ENCODE data around the gene UNC13B. TPM values are rescaled to one million over a fixed set of nuclear protein-coding genes. Genes with fewer than 3 reads are reported as not detected.

Gene UNC13B
- total and polyA plus RNA-seq, 2 donors (not counting 1 experiment from before 2014, with no cell fraction given) = 0.19 to 0.25 TPM

GRCh38 chr9:35112257-35113020, 49.4 kb upstream of the UNC13B start:
- CTCF ChIA-PET = interaction anchor here (0.6 to 3.0 kb wide), 5 partner anchors 15 to 583 kb away, joined by 3 to 18 read pairs (median 3); partner anchors contain the start of genes FANCG and PIGO
- Histone ChIP-seq H3K79me2 (ENCODE audit: control insufficient read depth, insufficient read depth, low read length) (peaks cover 4% of the 10 kb centered on the region), H4K20me1 (ENCODE audit: control insufficient read depth, insufficient read depth, low read length, poor library complexity, severe bottlenecking) (no peaks in the 10 kb centered on the region), H3K9me3 (ENCODE audit: control extremely low read depth in 1 of 3, control insufficient read depth in 2 of 3, insufficient read depth in 1 of 3, low read length in 2 of 3) (no peaks in the 10 kb centered on the region), H3K9ac (ENCODE audit: low read length) (no peak overlapping the region), H2AFZ (ENCODE audit: insufficient read depth, low read depth, low read length, poor library complexity, severe bottlenecking) (peak overlapping the region; percentile 73), H3K4me2 (replicated peaks; ENCODE audit: low read depth, low read length, poor library complexity, severe bottlenecking) (peak overlapping the region; percentile 98), H3K27ac (ENCODE audit: low read length in 2 of 2) (peak overlapping the region in 1 of 2 donors; percentile 71), H3K4me3 (ENCODE audit: control extremely low read depth in 1 of 5, extremely low read depth in 1 of 5, insufficient read depth in 1 of 5, low read depth in 2 of 5, low read length in 4 of 5) (no peak overlapping the region), H3K36me3 (replicated peaks in 1 of 2; ENCODE audit: control extremely low read depth in 1 of 2, control insufficient read depth in 1 of 2, extremely low read depth in 1 of 2, insufficient read depth in 2 of 2, low read length in 1 of 2) (peaks cover 0 to 5% of the 10 kb centered on the region in 2 experiments), H3K27me3 (replicated peaks in 1 of 4; ENCODE audit: control extremely low read depth in 1 of 4, control insufficient read depth in 3 of 4, insufficient read depth in 4 of 4, low read length in 3 of 4) (no peaks in the 10 kb centered on the region), H3K4me1 (ENCODE audit: control insufficient read depth in 2 of 2, insufficient read depth in 2 of 2, low read length in 2 of 2) (peaks cover 38 to 54% of the 10 kb centered on the region in 2 donors)
- H3K9me3 Mint-ChIP-seq (ENCODE audit: insufficient read depth) = no peaks in the 10 kb centered on the region
- intact Hi-C loops (cut with micrococcal nuclease) = loop anchor here (5.0 to 10.0 kb wide), 2 partner anchors 655 to 922 kb away; partner anchors contain the start of genes DNAI1, FAM219A and RECK
- peak overlapping the region; percentile 88 for H3K4me3 Mint-ChIP-seq
- no peak for TF ChIP-seq EZH2 (IDR thresholded peaks at IDR 0.05; ENCODE audit: borderline replicate concordance, insufficient read depth, low read depth, low read length, poor library complexity, severe bottlenecking)
- TF ChIP-seq, protein P1, sequence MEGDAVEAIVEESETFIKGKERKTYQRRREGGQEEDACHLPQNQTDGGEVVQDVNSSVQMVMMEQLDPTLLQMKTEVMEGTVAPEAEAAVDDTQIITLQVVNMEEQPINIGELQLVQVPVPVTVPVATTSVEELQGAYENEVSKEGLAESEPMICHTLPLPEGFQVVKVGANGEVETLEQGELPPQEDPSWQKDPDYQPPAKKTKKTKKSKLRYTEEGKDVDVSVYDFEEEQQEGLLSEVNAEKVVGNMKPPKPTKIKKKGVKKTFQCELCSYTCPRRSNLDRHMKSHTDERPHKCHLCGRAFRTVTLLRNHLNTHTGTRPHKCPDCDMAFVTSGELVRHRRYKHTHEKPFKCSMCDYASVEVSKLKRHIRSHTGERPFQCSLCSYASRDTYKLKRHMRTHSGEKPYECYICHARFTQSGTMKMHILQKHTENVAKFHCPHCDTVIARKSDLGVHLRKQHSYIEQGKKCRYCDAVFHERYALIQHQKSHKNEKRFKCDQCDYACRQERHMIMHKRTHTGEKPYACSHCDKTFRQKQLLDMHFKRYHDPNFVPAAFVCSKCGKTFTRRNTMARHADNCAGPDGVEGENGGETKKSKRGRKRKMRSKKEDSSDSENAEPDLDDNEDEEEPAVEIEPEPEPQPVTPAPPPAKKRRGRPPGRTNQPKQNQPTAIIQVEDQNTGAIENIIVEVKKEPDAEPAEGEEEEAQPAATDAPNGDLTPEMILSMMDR (IDR thresholded peaks at IDR 0.05) = no peak
- H3K4me1 Mint-ChIP-seq = peaks cover 64% of the 10 kb centered on the region
- ATAC-seq (ENCODE audit: low read depth) (no peak), DNase-seq (peak; percentile 22)
- WGBS (ENCODE audit: insufficient coverage) = 100% methylated on average over 2 of the region's 3 CpGs
- H3K27me3 Mint-ChIP-seq = no peaks in the 10 kb centered on the region
- POLR2A ChIA-PET = interaction anchor here (1.4 to 2.1 kb wide), 2 partner anchors 41 to 492 kb away, joined by 3 to 13 read pairs; partner anchors contain the start of gene VCP
- peak overlapping the region; percentile 93 for H3K27ac Mint-ChIP-seq

Measured in B cell (primary cell).